ENCODE measurements around the gene FOXO4. TPM values are rescaled to one million over a fixed set of nuclear protein-coding genes. Genes with fewer than 3 reads are reported as not detected.

Gene FOXO4
- total and polyA plus RNA-seq, 10 of the 15 experiments (the other 5 are each of a cell fraction or from before 2014, with no cell fraction given) = 0.05 to 6.9 (median 2.3) TPM

DNA sequence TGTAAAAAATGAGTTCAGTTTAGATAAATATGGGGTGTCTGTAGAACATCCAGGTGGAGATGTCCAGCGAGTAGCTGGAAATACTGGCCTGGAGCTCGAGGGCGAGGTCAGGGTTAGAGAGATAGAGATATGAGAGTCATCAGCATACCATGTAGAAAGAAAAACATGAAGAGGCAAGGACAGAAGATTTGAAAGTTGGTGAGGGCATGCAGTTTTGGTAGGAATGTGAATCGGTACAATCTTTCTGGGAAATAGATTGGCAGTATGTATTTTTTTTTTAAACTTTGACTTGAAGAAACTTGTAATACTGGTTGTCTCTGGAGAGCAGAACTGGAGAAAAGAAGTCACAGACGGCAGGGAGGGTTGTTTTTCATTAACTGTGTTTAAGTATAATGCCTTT is 25.1 kb upstream of the FOXO4 start (continued):
- TF ChIP-seq, protein P1, sequence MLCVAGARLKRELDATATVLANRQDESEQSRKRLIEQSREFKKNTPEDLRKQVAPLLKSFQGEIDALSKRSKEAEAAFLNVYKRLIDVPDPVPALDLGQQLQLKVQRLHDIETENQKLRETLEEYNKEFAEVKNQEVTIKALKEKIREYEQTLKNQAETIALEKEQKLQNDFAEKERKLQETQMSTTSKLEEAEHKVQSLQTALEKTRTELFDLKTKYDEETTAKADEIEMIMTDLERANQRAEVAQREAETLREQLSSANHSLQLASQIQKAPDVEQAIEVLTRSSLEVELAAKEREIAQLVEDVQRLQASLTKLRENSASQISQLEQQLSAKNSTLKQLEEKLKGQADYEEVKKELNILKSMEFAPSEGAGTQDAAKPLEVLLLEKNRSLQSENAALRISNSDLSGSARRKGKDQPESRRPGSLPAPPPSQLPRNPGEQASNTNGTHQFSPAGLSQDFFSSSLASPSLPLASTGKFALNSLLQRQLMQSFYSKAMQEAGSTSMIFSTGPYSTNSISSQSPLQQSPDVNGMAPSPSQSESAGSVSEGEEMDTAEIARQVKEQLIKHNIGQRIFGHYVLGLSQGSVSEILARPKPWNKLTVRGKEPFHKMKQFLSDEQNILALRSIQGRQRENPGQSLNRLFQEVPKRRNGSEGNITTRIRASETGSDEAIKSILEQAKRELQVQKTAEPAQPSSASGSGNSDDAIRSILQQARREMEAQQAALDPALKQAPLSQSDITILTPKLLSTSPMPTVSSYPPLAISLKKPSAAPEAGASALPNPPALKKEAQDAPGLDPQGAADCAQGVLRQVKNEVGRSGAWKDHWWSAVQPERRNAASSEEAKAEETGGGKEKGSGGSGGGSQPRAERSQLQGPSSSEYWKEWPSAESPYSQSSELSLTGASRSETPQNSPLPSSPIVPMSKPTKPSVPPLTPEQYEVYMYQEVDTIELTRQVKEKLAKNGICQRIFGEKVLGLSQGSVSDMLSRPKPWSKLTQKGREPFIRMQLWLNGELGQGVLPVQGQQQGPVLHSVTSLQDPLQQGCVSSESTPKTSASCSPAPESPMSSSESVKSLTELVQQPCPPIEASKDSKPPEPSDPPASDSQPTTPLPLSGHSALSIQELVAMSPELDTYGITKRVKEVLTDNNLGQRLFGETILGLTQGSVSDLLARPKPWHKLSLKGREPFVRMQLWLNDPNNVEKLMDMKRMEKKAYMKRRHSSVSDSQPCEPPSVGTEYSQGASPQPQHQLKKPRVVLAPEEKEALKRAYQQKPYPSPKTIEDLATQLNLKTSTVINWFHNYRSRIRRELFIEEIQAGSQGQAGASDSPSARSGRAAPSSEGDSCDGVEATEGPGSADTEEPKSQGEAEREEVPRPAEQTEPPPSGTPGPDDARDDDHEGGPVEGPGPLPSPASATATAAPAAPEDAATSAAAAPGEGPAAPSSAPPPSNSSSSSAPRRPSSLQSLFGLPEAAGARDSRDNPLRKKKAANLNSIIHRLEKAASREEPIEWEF (IDR thresholded peaks at IDR 0.05; ENCODE audit: insufficient replicate concordance, low read depth, low read length) = no peak
- TF ChIP-seq, protein P2, sequence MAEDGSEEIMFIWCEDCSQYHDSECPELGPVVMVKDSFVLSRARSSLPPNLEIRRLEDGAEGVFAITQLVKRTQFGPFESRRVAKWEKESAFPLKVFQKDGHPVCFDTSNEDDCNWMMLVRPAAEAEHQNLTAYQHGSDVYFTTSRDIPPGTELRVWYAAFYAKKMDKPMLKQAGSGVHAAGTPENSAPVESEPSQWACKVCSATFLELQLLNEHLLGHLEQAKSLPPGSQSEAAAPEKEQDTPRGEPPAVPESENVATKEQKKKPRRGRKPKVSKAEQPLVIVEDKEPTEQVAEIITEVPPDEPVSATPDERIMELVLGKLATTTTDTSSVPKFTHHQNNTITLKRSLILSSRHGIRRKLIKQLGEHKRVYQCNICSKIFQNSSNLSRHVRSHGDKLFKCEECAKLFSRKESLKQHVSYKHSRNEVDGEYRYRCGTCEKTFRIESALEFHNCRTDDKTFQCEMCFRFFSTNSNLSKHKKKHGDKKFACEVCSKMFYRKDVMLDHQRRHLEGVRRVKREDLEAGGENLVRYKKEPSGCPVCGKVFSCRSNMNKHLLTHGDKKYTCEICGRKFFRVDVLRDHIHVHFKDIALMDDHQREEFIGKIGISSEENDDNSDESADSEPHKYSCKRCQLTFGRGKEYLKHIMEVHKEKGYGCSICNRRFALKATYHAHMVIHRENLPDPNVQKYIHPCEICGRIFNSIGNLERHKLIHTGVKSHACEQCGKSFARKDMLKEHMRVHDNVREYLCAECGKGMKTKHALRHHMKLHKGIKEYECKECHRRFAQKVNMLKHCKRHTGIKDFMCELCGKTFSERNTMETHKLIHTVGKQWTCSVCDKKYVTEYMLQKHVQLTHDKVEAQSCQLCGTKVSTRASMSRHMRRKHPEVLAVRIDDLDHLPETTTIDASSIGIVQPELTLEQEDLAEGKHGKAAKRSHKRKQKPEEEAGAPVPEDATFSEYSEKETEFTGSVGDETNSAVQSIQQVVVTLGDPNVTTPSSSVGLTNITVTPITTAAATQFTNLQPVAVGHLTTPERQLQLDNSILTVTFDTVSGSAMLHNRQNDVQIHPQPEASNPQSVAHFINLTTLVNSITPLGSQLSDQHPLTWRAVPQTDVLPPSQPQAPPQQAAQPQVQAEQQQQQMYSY (CRISPR knock-in tag; IDR thresholded peaks at IDR 0.05) = no peak
- TF ChIP-seq, protein P3, sequence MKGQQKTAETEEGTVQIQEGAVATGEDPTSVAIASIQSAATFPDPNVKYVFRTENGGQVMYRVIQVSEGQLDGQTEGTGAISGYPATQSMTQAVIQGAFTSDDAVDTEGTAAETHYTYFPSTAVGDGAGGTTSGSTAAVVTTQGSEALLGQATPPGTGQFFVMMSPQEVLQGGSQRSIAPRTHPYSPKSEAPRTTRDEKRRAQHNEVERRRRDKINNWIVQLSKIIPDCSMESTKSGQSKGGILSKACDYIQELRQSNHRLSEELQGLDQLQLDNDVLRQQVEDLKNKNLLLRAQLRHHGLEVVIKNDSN (IDR thresholded peaks at IDR 0.05; ENCODE audit: borderline replicate concordance, extremely low read length, insufficient read depth, low read depth, low read length) = no peak
- TF ChIP-seq, protein P4, sequence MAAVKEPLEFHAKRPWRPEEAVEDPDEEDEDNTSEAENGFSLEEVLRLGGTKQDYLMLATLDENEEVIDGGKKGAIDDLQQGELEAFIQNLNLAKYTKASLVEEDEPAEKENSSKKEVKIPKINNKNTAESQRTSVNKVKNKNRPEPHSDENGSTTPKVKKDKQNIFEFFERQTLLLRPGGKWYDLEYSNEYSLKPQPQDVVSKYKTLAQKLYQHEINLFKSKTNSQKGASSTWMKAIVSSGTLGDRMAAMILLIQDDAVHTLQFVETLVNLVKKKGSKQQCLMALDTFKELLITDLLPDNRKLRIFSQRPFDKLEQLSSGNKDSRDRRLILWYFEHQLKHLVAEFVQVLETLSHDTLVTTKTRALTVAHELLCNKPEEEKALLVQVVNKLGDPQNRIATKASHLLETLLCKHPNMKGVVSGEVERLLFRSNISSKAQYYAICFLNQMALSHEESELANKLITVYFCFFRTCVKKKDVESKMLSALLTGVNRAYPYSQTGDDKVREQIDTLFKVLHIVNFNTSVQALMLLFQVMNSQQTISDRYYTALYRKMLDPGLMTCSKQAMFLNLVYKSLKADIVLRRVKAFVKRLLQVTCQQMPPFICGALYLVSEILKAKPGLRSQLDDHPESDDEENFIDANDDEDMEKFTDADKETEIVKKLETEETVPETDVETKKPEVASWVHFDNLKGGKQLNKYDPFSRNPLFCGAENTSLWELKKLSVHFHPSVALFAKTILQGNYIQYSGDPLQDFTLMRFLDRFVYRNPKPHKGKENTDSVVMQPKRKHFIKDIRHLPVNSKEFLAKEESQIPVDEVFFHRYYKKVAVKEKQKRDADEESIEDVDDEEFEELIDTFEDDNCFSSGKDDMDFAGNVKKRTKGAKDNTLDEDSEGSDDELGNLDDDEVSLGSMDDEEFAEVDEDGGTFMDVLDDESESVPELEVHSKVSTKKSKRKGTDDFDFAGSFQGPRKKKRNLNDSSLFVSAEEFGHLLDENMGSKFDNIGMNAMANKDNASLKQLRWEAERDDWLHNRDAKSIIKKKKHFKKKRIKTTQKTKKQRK (IDR thresholded peaks at IDR 0.05; ENCODE audit: low read depth, low read length) = no peak
- TF ChIP-seq CBX5 (IDR thresholded peaks at IDR 0.05; ENCODE audit: low read depth) (no peak), ZBTB11 (CRISPR knock-in tag; IDR thresholded peaks at IDR 0.05) (no peak), ETV6 (conservative IDR thresholded peaks at IDR 0.05 in 1 of 2, IDR thresholded peaks at IDR 0.05 in 1 of 2; ENCODE audit: borderline replicate concordance in 1 of 2, low read depth in 1 of 2) (no peak)
- TF ChIP-seq, protein P5, sequence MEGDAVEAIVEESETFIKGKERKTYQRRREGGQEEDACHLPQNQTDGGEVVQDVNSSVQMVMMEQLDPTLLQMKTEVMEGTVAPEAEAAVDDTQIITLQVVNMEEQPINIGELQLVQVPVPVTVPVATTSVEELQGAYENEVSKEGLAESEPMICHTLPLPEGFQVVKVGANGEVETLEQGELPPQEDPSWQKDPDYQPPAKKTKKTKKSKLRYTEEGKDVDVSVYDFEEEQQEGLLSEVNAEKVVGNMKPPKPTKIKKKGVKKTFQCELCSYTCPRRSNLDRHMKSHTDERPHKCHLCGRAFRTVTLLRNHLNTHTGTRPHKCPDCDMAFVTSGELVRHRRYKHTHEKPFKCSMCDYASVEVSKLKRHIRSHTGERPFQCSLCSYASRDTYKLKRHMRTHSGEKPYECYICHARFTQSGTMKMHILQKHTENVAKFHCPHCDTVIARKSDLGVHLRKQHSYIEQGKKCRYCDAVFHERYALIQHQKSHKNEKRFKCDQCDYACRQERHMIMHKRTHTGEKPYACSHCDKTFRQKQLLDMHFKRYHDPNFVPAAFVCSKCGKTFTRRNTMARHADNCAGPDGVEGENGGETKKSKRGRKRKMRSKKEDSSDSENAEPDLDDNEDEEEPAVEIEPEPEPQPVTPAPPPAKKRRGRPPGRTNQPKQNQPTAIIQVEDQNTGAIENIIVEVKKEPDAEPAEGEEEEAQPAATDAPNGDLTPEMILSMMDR (IDR thresholded peaks at IDR 0.05 in 2 of 3, conservative IDR thresholded peaks at IDR 0.05 in 1 of 3; ENCODE audit: control insufficient read depth in 2 of 3, extremely low read depth in 1 of 3, insufficient read depth in 1 of 3, low read depth in 3 of 3, low read length in 3 of 3) = no peak

Data from GM12878 (cell line).